Stimulated activated CD4-positive, alpha-beta T cell treated with anti-CD3 and anti-CD28 coated beads, Interleukin-4, amount 100 ng/mL, for 1 hour (primary cell): Measurements from ENCODE around the gene MAN1A1.

Source experiments
- DNase-seq: peaks from one replicate; pipeline ENCODE4 v3.0.0-alpha.2; 2020

Gene MAN1A1

DNA sequence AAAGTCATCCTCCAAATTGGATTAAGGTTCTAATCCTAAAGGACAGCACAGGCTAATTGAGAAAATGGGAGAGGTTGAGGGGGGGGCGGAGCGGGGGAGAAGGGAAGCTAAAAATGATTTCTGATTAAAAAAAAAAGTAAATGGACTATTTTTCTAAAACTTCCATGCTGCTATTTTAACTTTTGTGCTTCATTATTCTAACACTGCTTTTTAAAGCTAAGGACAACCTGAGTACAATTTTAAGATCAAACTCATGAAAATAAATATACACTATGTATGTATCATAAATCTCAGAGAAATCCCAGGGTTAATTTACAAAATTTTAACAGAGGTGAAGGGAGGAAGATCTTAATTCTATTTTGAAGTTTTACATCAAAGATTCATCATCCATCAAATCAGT lies 4.4 kb downstream of the MAN1A1 start:
- no peak for DNase-seq

DNA sequence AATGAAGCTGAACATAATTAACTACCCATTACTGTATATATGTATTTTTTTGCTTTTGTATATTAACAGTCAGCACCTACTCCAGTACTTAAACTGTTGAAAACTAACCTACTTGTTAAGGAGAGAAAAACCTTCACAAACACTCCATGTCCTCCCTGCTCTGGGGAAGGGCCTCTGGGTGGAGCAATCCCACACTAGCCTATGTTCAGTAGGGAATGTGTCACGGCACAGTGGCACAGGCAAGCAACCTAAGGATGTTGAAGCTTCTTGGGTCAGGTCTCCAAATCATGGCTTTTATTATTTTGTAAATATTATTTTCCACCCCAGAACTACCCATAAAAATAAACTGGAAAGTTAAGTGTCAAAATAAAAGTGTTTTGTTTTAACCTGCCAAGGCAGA lies 5.3 kb downstream of the MAN1A1 start:
- DNase-seq = no peak

DNA sequence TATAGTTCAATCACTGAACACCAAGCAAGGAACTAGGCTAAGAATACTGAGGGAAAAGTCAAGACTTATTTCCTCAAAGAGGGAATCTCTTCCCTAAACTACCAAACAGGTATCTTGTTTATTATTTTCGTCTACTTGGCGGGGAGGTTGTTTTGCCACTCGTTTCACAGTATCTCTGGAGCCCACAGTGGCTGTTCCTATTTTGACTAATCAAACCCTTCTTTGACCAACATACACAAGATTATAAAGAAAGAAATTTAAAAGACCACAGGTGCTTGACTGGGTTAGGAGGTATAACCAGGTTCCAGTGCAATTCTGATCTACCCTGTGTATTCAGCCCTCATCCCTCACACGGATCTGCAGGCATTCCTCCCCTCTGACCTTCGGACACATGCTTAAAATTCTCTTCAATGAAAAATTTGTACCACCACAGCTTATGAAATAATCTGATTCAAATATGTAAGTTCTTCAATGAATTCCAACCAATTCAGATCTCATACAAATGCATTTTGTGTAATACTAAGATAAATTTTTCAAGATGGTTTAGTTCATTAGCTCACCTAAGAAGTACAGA lies 5.9 kb downstream of the MAN1A1 start:
- no peak for DNase-seq

DNA sequence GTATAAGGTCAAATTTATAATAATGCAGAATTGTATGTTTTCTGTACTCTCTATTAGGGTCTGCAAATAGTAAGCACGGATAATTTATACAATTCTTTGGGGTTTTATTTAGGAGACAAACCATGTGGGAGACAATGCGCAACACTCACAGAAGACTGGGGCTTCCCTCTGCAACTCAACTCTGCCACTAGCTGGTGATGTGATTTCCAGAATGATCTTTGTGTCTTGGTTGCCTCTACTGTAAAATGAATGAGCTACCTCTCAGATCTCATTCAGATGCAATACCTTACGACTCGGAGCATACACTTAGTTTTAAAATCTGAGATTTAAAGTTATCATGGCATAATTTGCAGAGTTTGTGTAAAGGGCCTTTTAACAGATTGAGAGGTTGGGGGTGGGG lies 6.4 kb downstream of the MAN1A1 start:
- DNase-seq = no peak

DNA sequence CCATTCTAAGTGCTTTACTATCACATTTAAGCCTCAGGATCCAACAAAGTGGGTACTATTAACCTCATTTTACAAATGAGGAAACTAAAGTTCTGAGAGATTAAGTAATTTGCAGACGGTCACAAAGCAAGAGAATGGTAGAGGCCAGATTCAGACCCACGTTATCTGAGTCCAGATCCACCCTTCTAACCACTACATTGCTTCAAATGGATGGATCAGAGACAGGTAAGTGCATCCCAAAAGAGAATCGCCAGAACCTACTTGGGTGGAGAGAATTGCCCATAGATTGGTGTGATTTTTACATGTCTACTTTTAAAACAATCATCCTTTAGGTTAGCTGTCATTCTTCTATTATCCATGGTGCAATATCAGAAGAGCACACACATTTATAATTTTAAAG lies 7.1 kb downstream of the MAN1A1 start:
- DNase-seq = no peak

DNA sequence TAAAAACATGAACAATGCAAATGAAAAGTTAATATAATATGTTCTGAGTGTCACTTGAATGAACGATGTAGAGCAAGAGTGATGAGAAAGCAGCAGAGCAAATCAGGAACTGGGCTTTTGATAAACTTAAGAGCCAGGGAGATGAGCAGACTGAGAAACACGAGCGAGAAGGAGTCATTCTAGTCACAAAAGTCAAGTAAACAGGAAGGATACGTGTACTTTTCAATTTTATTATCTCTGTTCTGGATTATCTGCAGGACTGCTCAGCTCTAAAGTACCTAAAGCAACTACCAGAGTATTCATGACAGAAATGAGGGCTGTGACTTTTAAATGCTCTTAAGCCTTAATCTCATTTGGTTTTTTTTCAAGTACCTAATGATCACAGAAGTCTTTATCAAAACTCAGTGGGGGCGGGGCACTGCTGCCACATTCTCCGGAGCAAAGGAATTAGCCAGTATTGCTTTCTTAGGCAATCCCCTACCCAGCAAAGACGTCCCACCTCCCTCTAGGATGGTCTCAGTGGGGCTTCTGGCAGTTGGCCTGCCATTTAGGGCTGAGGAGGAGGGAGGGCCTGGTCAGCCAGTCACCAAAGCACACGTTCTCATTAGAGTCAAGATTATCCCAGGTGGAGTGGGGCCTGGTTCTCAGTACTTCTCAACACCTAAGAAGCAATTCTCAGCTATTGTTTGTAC lies 8.6 kb downstream of the MAN1A1 start:
- no peak for DNase-seq

DNA sequence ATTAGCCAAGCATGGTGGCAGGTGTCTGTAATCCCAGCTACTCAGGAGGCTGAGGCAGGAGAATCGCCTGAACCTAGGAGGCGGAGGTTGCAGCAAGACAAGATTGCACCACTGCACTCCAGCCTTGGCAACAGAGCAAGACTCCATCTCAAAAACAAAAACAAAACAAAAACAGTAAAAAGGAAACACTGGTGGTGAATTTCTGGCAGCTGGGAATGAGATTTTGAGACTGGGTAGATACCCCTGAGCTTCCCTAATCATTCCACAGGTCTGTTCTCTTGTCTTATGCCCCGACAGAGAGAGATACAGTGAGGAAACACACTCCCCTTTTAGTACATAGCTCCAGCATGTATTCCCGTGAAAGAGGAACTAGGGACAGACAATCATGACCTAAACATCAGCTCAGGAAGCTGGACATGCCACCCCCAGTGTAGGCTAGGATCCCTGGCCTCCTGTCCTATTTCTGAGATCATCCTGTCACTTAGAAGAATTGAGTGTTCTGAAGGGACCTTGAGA lies 9.6 kb downstream of the MAN1A1 start:
- no peak for DNase-seq

DNA sequence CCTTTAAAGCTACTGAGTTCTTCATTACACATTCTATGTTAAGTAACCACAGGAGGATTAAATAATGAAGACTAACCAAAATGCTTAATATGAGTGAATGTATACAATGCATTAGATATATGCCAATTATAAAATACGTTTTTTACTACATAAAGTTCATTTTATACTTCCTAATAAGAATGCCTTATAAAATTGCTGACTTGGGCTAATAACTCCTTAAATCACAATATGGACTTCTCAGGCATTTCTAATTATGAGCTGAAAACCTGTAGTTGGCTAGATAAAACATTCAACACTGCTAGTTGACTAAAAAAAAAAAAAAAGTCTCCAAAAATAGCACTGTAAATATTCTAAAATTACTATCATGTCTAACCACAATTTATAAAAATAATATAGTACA lies 11.8 kb downstream of the MAN1A1 start:
- no peak for DNase-seq

DNA sequence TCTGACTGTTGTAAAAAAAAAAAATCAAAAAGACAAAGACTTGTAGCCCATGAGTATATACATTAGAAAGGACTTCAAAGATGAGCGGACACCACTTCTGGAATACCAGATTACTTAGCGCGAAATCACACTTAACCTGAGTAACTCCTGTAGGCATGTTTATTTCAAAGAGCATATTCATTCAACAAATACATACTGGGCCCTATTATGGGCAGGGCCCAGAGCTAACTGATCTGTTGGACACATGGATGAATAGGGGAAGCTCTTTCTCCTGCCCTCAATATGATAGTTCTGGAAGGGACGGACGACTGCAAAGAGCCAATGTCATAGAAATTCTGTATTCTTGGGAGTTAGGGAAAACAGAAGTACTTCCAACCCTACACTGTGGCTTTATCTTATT lies 12.3 kb downstream of the MAN1A1 start:
- DNase-seq = no peak

DNA sequence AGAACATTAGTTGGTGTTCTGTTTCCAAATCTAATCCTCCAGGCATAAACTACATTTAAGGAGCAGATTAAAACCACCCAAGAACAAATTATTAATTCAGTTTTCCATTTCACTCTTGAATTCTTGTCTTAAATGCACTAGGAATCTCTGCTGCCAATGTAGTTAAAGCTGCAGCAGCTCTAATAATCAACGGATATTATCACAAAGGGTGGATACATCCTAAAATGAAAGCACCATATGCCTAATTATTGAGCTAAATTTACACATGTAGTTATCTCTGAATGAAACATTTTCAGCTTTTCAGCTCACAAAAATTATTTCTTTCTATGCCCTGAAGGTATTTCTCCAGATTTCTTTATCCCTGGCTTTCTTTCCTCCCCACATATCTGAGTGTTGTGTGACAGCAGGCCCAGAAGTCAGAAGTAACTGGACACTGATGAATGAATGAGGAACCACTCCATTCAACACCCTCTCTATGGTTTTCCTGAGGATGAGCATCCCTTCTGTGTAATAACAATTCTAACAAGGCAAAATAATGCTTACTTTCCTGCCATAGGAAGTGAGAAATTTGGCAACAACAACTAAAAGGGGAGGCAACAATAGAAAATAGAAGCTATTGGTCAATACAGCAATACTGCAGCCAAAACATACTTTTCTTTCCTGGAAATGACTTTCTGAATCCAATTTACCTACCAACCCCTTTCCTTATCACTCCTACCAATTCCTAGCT lies 14.9 kb downstream of the MAN1A1 start:
- DNase-seq = no peak

DNA sequence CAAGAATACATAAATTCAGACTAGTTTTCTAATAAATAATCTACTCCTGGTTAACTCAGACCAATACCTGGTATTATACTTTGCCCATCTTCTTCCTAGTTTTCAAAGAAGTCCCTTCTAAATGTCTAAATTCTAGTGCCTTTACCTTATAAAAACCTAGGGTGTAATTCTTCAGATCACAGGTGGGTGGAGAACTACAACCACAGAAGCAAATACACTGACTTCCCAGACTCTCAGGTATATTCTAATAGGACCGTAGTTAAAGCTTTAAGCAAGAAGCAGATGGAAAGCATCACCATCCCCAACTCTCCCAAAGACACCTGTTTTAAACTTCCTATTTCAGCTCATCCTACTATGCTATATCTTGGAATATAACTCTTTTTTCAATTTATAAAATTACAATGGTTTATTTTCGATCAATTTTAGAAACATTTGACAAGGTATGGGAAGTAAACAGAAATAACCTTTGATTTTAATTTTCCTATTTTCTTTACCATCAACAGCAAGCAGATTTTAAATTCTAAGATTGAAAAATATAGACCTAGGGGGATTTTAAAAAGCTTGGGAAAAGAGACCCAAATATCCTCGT lies 15.8 kb downstream of the MAN1A1 start:
- DNase-seq = no peak

DNA sequence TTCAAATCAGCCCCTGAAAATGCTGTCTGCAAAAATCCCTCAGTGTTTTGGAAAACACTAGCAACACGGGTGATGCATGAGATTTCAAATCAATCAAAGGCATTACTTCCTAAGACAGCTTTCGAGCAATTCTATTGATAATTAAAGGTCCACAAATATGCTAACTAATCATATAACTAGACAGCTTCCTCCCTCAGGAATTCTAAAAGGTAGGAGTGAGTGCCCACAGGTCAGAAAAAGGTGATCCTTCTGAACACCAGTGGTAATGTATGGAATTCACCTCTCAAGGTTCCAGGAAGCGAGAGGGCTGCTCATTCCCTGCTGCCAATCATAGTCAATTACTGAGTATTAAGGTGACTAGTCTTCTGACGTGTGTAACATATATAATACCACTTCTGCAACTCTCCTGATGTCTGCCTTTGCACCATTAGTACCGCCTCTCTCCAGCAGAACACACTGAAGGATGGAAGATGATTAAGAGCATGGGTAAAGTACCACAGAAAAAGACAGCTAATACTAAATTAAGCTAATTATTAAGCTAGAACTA lies 16.4 kb downstream of the MAN1A1 start:
- DNase-seq = no peak

DNA sequence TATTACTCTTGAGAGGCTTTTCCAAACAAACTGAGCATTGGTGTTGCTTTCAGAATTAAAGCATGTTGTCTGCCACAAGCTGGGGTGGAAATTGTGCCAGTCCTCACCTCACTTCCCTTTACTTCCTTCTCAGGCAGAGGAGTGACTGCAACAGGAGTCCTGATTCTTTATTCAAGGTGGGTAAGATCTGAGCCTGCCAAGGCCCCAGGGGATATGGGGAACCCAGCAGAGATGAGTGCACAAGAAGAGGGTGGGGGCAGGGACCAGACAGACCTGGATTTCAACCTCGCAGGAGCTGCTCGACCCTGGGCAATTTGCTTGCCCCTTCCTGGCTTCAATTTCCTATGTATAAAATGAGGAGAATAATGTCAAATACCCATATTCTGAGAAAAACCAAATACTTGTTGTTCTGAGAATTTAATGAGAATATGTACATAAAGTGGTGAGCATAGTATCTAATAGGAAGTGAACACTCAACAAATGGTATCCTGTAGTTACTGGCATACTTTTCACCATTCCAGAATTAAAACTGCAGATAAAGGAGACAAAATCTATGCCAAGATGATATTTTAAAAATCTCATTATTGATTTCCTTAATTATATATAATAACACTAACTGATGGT lies 17.8 kb downstream of the MAN1A1 start:
- DNase-seq = no peak

DNA sequence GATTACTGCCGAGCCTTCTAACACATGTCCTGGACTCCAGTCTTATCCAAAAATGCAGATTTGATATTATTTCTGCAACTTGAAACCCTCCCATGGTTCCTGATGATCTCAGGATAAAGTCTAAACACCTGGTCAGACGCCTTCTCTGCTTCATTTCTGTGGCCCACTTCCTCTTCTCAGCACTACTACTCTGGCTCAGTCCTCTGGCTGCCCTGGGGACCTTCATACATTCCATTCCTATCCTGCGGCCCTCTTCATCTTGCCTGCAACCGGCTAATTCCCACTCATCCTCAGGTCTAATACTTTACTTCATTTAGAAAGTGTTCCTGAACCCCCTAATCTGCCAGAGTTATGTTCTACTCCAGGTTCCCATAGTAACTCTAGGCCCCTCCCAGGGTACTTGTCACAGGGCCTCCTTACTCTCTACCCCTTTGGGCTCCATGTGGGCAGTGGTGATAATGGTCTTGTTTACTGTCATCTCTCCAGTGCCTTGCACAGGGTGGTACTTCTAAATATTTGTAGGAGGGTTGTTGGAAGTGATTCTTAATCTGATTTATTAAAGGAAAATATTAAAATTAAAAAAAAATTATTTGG lies 18.9 kb downstream of the MAN1A1 start:
- no peak for DNase-seq

DNA sequence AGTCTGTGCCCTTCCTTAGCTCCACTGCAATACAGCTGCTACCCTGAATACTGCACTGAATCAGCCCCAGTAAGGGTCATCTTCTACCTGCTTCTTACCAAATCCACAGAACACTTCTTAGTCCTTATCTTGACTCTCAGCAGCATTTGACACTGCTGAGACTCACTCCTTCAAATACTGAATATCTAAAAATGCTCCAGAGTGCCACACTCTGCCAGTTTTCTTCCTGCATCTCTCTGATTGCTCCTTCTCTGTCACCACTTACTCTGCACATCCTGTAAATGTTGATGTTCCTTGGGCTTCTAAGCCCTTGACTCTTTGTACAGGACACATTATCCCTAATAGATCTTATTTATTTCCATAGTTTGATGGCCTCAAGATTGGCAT lies 19.8 kb downstream of the MAN1A1 start:
- no peak for DNase-seq

DNA sequence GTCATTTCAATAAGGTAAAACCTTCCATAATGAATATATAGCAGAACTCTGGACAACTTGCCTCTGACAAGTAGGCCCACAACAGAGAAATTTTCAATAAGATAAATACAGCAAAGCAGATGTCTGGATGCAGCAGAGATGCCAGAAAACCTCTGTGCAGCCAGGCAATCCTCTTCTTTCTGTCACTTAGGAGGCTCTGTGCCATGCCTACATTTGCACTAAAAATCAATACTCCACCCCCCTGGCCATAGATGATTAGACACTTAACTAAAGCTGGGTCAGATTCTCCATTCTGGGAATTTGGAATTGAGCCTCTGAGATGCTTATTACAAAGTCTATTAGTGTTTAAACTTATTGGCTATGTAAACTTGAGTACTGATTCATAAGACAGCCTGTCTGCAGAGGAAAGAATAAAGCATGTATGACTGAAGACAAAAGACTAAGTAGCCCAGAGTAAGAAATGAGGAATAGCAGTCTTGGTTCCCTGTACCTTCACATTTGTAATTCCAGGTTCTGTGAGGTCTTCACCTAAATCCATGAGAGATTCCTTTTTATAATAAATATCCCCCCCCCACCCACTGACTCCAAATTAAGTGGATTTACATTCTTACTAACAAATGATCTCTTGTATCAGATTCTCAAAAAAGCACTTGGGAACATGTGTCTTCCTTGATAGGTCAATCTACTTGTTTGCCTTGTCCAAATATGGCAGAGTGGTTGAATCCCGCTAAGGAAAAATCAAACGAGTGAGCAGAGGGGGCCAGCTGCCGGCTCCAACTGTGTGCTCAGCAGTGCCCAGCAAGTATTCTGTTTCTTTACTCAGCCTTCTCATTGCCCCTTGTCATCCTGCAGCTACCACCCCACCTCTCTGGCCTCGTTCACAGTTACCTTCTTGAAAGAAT lies 20.4 kb downstream of the MAN1A1 start:
- no peak for DNase-seq

DNA sequence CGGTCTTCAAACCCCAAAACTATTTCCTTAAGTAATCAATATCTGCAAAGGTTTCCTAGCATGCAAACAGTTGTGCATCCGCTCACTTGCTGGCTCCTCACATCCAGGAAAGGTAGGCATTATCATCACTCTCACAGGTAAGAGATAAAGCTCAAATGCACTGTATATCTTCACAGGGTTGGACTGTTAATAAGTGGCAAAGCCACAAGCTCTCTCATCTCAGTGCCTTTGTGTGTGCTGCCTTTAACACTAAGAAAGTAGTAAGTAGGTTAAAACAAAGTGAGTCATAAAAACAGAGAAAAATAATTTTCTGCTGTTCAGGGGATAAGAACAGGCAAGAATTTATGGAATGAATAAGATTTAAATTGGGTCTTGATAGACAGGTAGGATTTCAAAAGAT lies 21.3 kb downstream of the MAN1A1 start:
- no peak for DNase-seq

DNA sequence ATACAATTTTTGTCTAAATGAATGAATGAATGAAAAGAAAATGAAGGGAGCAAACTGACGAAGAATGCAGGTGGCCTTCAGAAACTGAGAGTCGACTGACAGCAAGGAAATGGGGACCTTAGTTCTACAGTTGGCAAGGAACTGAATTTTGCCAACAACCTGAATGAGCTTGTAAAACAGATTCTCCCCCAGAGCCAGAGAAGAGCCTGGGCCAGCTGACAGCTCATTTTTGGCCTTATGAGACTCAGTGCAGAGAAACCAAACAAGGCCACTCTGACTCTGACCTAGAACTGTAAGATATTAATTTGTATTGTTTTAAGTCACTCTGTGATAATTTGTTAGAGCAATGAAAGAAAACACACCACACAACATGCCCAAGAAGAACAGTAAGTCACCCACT lies 21.8 kb downstream of the MAN1A1 start:
- DNase-seq = no peak

DNA sequence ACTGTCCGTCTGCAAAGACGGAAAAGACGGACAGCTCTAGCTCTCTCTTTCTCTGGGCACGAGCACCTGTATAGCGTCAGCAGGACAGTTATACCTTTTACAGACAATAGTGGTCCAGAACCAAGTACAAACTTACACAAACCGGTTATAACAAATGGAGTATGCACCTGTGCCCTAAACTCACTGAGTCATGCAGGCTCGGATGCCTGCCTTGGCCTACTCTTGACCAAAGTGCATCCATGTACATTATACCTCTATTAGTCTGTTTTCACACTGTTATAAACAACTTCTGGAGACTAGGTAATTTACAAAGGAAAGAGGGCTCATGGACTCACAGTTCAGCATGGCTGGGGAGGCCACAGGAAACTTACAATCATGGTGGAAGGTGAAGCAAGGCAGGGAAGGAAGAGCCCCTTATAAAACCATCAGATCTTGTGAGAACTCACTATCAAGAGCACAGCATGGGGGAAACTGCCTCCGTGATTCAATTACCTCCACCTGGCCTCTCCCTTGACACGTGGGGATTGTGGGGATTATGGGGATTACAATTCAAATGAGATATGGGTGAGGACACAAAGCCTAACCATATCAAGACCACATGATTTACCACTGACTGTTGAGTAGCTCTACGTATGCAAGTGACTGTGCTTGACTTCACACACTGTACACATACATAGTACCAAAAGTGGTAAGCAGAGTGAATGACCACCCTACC lies 23.1 kb downstream of the MAN1A1 start:
- DNase-seq = no peak

DNA sequence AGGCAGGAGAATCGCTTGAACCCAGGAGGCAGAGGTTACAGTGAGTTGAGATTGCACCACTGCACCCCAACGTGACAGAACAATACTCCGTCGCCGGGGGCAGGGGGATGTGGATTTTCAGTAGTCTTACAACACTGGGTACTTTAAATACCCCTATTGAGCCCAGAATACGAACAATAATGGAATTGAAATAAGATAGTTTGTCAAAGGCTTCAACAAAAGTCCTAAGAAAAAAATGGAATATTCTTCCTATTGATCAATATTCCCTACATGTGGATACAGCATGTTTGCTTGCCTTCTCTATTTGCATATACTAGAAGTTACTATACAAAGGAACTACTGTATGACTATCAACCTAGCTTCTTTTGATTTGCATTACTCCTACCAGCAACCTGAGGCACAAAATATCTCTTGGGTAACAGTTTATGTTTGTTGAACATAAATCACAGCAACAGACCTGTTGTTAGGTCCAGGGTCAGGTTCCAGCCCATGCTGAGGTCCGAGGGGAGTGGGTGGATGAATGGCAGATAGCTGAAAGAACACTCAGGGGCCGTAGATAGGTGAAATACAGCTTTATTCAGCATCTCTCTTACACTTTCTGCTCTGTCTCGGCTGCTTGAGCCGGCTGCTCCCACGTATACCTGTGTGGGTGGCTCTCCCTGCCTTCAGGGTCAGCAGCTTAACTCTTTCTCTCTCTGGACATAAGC lies 23.8 kb downstream of the MAN1A1 start:
- no peak for DNase-seq
